Left renal pelvis (tissue), 4 donors: Measurements from ENCODE around the gene JAZF1. TPM values are rescaled to one million over a fixed set of nuclear protein-coding genes. Genes with fewer than 3 reads are reported as not detected.

ENCODE experiments used
- DNase-seq, 4 donors: peaks; one replicate each; pipeline ENCODE4 v3.0.0-alpha.2; 2013; ENCODE audit warnings: low read depth in 4 of 4, low spot score in 3 of 4
- polyA plus RNA-seq, 4 donors: library from polyadenylated mRNA; unstranded; fragments of 120-200 nt; gene quantifications; one replicate each; pipeline ENCODE4 v1.2.1, GENCODE V29; 2013; ENCODE audit not compliant: insufficient read length in 4 of 4

JAZF1 gene
- polyA plus RNA-seq, 4 donors = 11.1 to 28.8 (median 15.9) TPM

DNA sequence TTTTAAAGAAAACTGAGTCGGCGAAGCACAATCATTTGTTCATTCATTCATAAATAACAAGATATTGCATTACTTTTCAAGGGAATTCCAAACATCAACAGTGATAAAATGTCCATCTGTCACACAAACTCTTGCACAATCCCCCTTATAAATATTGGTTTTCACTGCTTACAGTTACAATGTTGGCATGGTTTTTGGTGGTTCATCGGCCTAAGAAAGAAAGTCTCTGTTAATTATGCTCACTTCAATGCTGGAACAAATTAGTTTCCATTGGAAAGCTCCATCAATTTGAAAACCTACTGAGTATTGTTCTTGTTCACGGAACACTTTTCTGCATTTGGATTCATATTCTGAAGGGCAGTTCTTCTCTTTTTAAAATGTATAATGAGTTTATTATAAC, 188.5 kb downstream of the JAZF1 start:
- DNase-seq = no peak

DNA sequence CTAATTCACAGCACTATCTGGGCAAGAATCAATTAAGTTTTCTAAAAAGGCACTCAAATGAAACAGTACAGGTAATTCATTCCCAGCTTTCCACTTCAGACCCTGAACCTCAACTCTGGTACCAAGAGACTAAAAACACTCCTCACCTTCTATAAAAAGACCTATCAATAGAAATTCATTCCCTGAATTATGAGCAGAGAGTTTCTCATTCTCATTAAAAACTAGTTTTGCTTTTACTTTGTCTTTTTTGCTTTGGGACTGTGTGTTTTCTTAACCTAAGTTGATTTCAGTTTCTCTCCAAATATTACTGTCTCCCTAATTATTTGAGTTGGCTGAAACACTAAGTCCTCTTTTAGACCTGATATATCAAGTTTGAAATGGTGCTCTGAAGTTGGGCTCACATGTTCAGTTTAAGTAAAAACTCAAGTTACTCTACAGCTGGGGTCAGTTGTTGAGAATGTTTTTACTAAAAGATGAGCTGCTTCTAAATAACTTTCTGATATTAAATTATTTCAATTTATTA, 189.5 kb downstream of the JAZF1 start:
- DNase-seq = no peak

DNA sequence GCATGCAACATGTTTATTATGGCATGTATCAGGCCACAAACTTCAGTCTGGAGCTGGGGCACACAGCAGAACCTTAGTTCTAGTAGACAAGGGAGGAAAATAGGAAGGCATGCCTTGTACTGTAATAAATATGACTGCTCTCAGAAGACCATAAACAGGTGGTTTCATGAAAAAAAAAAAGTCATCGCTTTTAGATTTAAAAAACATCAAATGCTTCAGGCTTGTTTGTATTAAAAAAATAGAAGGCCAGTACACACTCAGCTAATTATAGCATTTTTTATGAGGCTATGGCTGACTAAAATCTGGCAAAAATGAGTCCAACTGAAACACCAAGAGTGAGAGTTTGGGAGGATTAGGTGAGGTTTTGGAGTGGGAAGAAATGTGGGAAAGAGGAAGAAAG, 204.1 kb downstream of the JAZF1 start:
- no peak for DNase-seq

DNA sequence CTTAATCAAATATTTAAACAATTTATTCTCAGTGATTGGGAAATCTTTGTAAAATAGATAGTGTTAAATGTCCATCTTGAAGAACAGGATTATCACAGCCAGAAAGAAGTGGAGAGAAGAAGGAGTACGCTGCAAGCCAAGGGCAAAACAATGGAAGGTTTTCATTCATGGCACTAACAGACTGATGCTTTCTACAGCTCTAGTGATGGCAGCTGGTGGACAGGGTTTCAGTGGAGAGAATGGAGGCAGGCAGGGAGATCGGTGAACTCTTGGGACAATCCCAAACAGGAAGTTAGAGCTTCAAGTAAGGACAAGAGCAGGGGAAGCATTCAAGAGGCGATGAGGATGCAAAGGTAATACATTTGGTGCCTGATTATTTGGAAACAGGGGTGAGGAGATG, 207.0 kb downstream of the JAZF1 start:
- DNase-seq = no peak

DNA sequence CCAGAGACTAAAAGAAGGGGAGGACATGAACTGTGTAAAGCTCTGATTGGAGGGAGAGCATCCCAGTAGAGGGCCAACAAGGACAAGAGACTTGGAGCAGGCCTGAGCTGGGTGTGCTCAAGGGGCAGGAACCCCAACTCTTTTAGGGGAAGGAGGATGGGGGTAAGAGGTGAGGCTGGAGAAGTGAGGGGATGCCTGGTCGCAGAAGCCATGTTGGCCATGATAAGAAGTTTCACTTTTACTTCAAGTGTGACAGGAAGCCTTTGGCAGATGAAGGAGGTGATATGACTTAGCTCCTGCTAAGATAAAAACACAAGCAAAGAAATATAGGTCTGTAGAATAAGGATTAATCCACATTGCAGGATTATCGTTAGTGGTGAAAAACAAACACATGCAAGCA, 208.3 kb downstream of the JAZF1 start:
- DNase-seq = no peak

DNA sequence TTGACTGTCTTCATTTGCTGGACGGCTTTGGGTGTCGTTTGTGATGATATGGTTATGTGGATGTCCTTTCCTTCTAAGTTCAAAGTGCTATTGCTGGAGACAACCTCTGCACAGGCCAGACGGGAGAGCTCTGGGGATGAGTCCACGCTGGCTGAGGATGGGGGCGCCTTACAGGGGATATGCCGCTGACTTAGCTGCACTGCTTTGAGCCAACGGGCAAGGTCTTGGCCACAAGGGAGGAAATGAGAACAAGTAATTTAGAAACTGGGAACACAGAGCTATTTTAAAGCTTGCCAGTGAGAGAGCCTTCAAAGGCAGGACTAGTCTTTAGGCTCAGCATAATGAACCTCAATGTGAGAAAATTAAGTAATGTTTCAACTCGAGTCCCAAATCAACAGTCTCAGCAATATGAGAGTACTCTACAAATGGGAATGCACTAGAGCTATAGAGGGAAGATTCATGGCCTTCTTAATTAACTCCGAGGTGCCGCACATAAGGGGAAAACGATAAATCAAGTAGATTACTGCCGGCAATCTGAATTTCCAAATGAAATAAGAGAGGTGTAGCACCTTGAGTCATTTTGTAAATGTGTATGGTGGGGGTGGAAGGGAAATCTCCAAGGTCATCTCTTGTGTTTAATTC, 209.3 kb downstream of the JAZF1 start:
- DNase-seq = peak in 1 of 4 donors; percentile 33

DNA sequence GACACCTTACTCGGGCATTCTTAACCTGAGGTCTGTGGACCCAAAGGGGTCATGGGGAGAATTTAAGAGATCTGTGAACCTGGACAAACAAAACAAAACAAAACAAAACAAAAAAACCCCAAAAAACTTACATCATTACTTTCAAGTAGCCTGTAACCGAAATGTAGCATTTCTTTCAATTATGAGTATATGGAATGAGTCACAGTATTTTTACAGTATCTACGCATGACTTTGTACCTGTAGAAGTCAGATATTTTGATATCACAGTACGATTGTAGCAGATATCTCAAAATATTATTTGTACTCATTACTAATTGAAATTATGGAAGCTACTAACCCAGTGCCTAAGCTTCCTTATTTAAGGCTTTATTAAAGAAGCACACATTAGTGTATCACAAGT, 210.2 kb downstream of the JAZF1 start:
- no peak for DNase-seq

DNA sequence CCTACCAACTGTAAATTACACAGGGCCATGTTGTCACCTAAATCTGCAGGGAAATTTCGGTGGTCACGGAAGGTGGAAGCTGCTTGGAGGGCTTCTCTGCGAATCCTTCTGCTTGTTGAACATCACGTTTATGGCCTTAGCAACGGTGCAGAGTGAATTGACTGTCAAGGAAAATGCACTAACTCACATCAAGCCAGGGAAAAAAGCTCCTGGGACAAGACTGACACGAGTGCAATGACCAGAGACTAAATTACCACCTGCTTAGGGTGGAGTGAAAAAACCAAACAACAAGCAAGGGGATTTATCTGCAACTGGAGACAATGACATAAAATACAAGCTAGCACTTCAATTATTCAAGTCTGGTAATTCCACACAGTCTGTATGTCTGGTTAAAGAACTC, 211.2 kb downstream of the JAZF1 start:
- no peak for DNase-seq

DNA sequence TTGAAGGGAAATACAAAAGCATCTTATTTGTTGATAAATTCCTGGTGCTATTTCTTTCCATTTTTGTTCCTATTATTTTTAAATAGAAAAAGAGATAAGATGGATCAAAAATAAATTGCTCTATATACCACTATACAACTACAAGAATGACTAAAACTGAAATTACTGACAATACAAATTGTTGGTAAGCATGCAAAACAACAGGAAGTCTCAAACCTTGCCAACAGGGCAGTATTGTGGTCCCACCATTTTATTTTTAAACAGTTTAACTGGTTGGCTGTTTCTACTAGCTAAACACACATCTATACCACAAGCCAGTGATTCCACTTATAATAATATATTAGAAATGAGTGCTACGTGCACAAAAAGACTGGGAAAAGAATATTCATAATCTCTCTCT, 213.0 kb downstream of the JAZF1 start:
- no peak for DNase-seq

DNA sequence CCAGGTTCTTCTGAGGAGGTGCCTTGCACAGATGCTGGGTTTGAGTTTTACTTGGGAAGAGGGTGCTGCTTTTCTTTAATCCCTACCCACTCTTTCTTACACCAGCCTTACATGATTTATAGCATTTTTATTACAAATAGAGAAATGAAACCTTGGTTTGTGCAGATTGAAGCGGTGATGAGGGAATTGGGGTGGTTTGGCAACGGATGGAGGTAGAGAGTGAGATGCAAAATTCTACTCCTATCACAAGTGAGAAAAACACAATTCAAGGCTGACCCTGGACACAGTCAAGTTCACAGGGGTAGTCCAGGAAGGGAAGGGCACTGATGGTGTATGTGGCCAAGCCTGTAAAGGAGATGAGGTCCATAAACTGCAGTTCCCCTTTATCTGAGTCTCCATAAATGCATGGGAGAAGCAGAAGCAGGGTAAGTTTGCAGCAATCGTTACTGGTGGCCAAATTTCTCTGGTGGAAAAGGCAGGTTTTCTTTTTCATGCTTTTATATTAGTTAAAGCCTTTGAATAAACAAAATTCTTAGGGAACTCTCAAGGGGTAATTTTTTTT, 214.3 kb downstream of the JAZF1 start:
- DNase-seq = no peak

DNA sequence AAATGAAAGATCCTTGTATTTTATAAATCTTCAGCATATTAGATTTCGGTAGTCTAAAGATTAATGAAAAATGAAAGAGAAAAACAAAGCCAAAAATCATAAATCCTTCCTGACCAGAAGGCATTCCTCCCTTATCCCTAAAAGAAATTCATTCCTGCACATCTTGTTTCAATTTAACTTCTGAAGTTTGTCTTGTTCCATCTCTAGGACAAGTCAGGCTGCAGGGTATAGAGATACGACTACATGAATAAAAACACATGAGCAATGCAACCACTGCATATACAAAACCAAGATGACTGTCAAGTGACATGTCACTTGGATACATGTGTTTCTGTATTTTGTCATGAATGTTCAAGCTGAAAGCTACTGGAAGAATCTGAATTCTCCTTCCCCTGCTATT, 214.9 kb downstream of the JAZF1 start:
- DNase-seq = no peak

DNA sequence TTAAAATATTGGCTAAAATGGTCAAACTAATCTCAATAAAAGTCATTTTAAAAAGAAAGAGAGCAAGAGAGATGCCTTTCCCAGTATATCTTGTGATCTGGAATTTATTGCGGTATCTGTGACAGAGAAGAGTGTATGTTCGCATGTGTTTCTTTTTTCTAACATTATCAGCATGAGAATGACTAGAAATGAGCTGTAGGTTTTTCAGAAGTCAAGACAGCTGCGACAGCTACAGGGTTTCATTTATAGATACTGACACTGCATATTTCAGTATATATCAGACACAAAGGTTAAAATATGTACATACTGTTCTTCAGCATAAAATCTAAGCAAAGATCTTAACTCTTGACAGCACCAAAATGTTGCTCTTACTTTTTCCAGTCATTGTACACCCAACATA, 215.8 kb downstream of the JAZF1 start:
- no peak for DNase-seq

DNA sequence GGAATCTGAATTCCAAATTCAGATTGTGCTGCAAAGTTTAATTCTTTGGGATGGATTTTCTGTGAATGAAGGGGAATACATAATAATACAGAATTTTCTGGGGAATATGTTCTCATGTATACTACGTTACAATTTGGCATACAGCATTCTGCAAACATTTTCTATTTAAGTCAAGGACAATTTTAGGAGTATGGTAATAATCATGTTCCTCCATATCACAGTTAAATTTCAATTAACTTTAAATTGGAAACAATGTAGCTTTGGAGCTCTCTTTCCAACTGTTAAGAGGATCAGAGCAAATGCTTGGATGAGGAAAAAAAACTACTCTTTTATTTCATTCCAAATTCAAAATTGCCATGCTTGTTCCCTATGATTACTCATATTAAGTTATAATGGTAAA, 217.5 kb downstream of the JAZF1 start:
- no peak for DNase-seq

DNA sequence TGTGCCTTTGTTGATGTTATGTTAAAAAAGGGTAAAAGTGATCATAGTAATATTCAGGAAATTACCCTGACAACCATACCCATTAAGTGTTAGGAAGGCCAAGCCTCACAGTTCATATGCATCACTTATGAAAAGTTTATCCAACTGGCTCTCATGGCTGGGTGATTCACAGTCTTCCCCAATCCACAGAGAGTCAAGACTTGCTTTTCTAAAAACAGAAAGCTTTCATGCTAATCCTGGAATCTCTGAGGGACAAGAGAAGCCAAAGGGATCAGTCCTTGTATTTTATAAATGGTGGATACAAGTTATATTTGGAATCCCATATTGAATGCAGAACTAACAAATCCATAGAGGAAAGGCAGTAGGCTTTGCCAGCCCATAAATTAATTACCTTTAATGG, 218.3 kb downstream of the JAZF1 start:
- no peak for DNase-seq

DNA sequence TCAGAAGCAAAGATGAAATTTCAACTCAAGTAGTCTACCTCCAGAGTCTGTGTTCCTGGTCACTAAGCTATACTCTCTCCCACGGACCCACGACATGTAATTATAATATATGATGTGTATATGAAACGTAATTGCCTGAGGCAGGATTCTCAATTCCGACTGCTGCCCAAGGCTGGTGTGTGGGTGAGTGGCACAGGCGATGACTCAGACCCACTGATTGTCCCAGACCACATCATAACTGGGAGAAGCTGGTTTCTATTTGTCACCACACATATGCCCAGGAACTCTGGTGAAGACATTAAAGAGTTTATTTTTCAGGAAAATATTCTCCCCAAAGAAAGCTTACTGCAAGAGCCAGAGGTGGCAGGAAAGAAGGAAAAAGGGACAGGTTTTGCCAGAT, 219.3 kb downstream of the JAZF1 start:
- no peak for DNase-seq

DNA sequence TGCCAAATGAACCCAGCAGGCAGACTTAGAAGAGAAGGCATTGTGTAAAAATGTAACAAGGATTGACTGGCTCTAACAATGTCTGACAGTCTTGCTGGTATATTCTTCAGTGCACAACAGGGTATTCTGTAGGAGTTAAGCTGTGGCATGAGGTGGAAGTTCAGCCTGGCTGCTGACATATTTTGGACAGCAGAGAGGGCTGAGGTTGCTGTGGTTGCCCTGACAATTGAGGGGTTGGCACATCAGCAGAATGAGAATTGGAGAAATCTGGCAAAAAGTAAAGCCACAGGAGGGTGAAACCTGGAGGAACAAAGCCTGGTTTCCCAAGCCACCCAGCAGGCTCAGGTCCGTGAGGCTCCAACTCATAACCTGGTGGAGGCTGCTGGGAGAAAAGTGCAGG, 220.2 kb downstream of the JAZF1 start:
- no peak for DNase-seq

DNA sequence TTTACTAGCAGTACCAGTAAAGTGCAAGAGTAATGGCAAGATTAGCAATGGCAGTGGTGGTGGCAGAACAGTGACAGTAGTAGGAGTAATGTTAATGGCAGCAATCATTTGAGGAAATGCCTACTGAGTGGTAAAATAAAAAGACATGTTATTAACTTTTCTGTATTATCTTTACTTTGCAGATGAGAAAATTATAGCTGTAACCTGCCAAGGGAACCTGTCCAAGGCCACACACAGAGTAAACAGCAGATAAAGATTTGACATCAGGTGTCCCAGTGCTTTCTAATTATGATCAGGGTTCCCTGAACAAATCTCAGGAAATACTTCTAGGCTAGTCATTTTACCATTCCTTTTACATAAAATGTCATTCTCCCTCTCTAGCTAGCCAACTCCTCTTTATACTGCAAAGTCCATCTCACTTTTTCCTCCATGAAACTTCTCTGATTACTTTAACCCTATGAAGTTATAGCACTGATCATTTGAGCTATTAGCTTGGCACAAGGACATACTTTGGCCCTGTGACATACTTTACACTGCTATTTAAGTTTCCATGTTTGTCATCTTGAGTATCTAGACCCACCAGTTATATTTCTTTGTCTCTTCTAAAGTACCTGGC, 221.6 kb downstream of the JAZF1 start:
- DNase-seq = no peak

DNA sequence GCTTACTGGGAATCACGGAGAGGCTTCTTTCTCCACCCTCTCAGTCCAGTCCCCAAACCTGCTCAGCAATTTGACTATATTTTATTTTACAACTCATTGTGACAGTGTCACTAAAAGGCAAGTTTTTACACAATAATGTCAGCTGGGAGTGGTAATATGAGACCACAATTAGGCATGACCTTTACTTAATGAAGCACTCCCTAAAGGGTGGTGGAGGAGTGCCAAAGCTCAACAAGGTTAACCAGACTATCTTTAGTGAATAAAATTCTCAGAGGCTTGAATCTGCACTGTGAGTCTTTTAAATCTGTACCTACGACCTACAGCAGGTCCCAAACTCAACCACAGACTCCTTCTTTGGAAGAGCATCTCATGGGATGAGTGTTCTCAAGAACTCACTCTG, 225.0 kb downstream of the JAZF1 start:
- no peak for DNase-seq

DNA sequence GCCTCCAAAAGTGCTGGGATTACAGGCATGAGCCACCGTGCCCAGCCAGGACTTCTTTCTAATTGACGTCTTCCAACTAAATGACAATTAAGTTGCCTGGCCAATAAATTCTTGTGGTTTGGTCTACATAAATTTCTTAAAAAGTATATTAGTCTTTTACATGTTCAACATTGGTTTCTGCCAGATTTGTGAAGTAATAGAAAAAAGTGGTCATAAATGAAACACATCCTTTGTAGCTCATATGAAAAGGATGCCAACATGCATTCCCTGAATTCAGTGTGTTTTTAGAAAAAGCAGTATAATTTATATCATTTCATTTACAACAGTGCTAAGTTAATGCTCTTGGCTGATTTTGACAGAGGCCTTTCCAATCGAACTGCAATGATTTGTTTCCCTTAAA, 225.6 kb downstream of the JAZF1 start:
- DNase-seq = no peak

DNA sequence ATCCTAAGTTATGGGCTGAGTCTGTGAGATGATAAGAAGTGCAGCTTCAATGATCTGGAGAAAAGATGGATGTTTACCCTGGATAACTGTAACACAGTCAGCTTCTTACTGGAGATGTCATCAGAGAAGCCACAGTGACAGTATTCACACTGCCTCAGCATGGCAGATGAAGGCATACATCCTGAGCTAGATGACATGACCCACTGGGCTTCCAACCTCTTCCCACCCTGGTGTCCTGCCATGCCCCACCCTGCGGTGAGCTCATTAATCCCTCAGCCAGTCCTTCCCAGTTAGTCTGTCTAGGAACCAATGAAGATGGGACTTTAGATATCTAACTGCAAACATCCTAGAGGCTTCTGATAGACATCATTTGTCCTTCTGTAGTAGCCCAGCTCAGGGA, 226.8 kb downstream of the JAZF1 start:
- no peak for DNase-seq

DNA sequence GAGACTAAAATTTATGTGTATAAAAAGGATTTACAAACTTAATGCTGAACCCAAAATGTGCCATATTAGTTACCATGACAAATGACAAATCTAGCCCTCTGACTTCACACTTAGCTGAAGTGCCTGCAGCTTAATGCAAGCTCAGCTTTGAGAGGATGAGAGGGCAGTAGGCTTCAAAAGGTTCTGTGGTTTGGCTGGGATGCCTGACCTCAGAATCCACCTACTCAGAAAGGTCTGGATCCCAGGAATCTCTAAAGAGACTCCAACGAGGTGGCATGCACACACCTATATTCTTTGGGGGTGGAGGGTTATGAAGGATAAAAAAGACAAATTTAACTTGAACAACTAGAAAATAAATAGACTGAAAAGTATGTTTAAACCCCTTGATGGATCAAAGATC, 227.2 kb downstream of the JAZF1 start:
- DNase-seq = no peak
